Medulla oblongata (tissue), 1 donor: ENCODE measurements around the gene TMEM53.

Experiments used
- DNase-seq: peaks from one replicate; pipeline ENCODE4 v3.0.0-alpha.2; 2015; ENCODE audit errors: extremely low spot score

Gene TMEM53

GRCh38 chr1:44698138-44698537, 23.9 kb upstream of the TMEM53 start:
- no peak for DNase-seq

GRCh38 chr1:44696789-44697345, 22.6 kb upstream of the TMEM53 start:
- no peak for DNase-seq

GRCh38 chr1:44696101-44696500, 21.8 kb upstream of the TMEM53 start:
- DNase-seq, result no peak

- no peak for DNase-seq
Observed at GRCh38 chr1:44695671-44696070, 21.4 kb upstream of the TMEM53 start.

- no peak for DNase-seq
Observed at GRCh38 chr1:44694863-44695478, 20.7 kb upstream of the TMEM53 start.

- DNase-seq, result no peak
Observed at GRCh38 chr1:44693900-44694299, 19.6 kb upstream of the TMEM53 start.

GRCh38 chr1:44693159-44693558, 18.9 kb upstream of the TMEM53 start:
- DNase-seq, result no peak

GRCh38 chr1:44689447-44689765, 15.1 kb upstream of the TMEM53 start:
- DNase-seq, result no peak

GRCh38 chr1:44688760-44689446, 14.6 kb upstream of the TMEM53 start:
- no peak for DNase-seq

GRCh38 chr1:44685881-44686280, 11.6 kb upstream of the TMEM53 start:
- no peak for DNase-seq

- no peak for DNase-seq
Observed at GRCh38 chr1:44685218-44685617, 10.9 kb upstream of the TMEM53 start.

GRCh38 chr1:44684525-44684924, 10.2 kb upstream of the TMEM53 start:
- DNase-seq, result no peak

GRCh38 chr1:44682883-44683265, 8.6 kb upstream of the TMEM53 start:
- no peak for DNase-seq

- no peak for DNase-seq
Observed at GRCh38 chr1:44681905-44682882, 7.9 kb upstream of the TMEM53 start.

- DNase-seq, result no peak
Observed at GRCh38 chr1:44679468-44679867, 5.2 kb upstream of the TMEM53 start.

- no peak for DNase-seq
Observed at GRCh38 chr1:44678626-44679025, 4.3 kb upstream of the TMEM53 start.

GRCh38 chr1:44678120-44678519, 3.8 kb upstream of the TMEM53 start:
- DNase-seq, result no peak

GRCh38 chr1:44677201-44677766, 3.0 kb upstream of the TMEM53 start:
- DNase-seq, result no peak

- DNase-seq, result peak; percentile 54
Observed at GRCh38 chr1:44676484-44677200, 2.4 kb upstream of the TMEM53 start.

- DNase-seq, result no peak
Observed at GRCh38 chr1:44675186-44675585, 905 bp upstream of the TMEM53 start.

GRCh38 chr1:44673675-44674112, 587 bp downstream of the TMEM53 start:
- no peak for DNase-seq
